ENCODE data around the gene GALNT5.

DNA sequence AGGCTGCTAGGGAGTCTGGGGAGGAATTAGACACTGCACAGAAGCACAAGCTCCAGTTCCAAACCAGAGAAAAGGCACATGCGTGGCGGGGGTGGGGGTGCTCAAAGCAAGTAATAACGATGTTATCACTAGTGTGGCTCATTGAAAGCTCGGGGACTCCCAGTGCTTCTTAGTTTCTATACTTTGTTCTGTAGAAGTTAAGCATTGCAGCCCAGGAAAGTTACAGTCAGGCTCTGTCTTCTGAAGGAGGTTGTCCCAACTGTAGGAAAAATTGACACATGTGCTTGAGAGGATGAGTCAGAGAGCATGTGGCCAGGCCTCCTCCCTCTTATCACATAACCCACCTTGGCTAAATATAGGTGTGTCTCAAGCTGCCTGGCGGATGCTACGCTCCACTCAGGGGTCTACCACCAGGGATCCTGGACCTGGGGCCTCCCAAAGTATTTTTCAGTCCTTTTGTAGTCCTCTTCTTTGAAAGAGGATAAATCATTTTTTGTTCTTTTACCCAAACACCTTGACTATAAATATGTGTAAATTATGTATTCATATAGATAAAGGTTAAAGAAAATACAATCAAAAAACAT, 3.8 kb downstream of the GALNT5 start:
- no peak for TF ChIP-seq CTCF (IDR thresholded peaks at IDR 0.05)
- TF ChIP-seq POLR2AphosphoS5 (IDR thresholded peaks at IDR 0.05; ENCODE audit: low read depth, low read length) = no peak
- TF ChIP-seq, protein P1, sequence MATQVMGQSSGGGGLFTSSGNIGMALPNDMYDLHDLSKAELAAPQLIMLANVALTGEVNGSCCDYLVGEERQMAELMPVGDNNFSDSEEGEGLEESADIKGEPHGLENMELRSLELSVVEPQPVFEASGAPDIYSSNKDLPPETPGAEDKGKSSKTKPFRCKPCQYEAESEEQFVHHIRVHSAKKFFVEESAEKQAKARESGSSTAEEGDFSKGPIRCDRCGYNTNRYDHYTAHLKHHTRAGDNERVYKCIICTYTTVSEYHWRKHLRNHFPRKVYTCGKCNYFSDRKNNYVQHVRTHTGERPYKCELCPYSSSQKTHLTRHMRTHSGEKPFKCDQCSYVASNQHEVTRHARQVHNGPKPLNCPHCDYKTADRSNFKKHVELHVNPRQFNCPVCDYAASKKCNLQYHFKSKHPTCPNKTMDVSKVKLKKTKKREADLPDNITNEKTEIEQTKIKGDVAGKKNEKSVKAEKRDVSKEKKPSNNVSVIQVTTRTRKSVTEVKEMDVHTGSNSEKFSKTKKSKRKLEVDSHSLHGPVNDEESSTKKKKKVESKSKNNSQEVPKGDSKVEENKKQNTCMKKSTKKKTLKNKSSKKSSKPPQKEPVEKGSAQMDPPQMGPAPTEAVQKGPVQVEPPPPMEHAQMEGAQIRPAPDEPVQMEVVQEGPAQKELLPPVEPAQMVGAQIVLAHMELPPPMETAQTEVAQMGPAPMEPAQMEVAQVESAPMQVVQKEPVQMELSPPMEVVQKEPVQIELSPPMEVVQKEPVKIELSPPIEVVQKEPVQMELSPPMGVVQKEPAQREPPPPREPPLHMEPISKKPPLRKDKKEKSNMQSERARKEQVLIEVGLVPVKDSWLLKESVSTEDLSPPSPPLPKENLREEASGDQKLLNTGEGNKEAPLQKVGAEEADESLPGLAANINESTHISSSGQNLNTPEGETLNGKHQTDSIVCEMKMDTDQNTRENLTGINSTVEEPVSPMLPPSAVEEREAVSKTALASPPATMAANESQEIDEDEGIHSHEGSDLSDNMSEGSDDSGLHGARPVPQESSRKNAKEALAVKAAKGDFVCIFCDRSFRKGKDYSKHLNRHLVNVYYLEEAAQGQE (IDR thresholded peaks at IDR 0.05; ENCODE audit: insufficient read depth in 1 of 2, low read depth in 2 of 2, low read length in 1 of 2) = no peak
- TF ChIP-seq TCF7L2 (IDR thresholded peaks at IDR 0.05; ENCODE audit: low read depth, low read length) = no peak
- no peak for TF ChIP-seq SIN3A (IDR thresholded peaks at IDR 0.05; ENCODE audit: borderline replicate concordance, insufficient read depth, low read depth, low read length)

Measured in Panc1 (cell line).